Stomach (tissue), 9 donors: ENCODE measurements around the gene CA12. TPM values are rescaled to one million over a fixed set of nuclear protein-coding genes. Genes with fewer than 3 reads are reported as not detected.

Source experiments
- DNase-seq, 2 donors: peaks; one replicate each; pipeline versions ENCODE4 v3.0.0 to v3.0.0-alpha.2; 2013 to 2019
- H3K27ac ChIP-seq, 5 donors: fragments of 200-600 bp in 4 of 5; sonication (generic) in 4 of 5; one replicate each; pipeline ENCODE4 v1.5.1; 2013 to 2019; ENCODE audit warnings: mild to moderate bottlenecking in 1 of 5, moderate library complexity in 1 of 5
- H3K27me3 ChIP-seq, 3 donors: fragments of 200-600 bp; sonication (generic); one replicate each; pipeline ENCODE4 v1.5.1; 2017 to 2019; ENCODE audit warnings: mixed run types in 1 of 3
- H3K36me3 ChIP-seq, 4 donors: fragments of 200-600 bp; sonication (generic); 1 replicate in 3 of 4; 2 replicates in 1 of 4; pipeline ENCODE4 v1.5.1; 2016 to 2019
- H3K4me1 ChIP-seq, 4 donors: fragments of 200-600 bp; sonication (generic); one replicate each; pipeline ENCODE4 v1.5.1; 2016 to 2019
- H3K4me3 ChIP-seq, 4 donors: fragments of 200-600 bp; sonication (generic) in 3 of 4; one replicate each; pipeline ENCODE4 v1.5.1; 2016 to 2019; ENCODE audit warnings: mild to moderate bottlenecking in 1 of 4
- H3K9me3 ChIP-seq, 4 donors: fragments of 200-600 bp; sonication (generic); one replicate each; pipeline ENCODE4 v1.5.1; 2016 to 2019
- CTCF ChIP-seq, 7 experiments: fragments of 450-650 bp in 4 of 7; fragments of 200-600 bp in 3 of 7; sonication (generic) in 3 of 7; IDR thresholded peaks; one replicate each; pipeline ENCODE4 v1.5.1; 2016 to 2019; ENCODE audit warnings: antibody characterized with exemption in 7 of 7, control low read depth in 2 of 7, mild to moderate bottlenecking in 1 of 7
- EP300 ChIP-seq: sonication (generic); formaldehyde crosslinking; IDR thresholded peaks from one replicate; pipeline ENCODE4 v1.6.1; 2017; ENCODE audit warnings: antibody characterized with exemption
- POLR2A ChIP-seq, 4 donors: fragments of 450-650 bp; IDR thresholded peaks; one replicate each; pipeline ENCODE4 v1.6.1; 2016; ENCODE audit warnings: antibody characterized with exemption in 4 of 4, control low read depth in 2 of 4, mild to moderate bottlenecking in 1 of 4, moderate library complexity in 1 of 4
- POLR2AphosphoS5 ChIP-seq, 3 donors: sonication (generic); formaldehyde crosslinking; IDR thresholded peaks; one replicate each; pipeline ENCODE4 v1.6.1; 2016; ENCODE audit warnings: antibody characterized with exemption in 3 of 3
- WGBS, 5 donors: extraction: QIAGEN DNeasy Blood & Tissue Kit in 3 of 5; methylation state at CpG; one replicate each; pipeline versions ENCODE4 v1.1.5 to v1.1.7; 2013 to 2018; 5-methylcytosine and 5-hydroxymethylcytosine counted together
- intact Hi-C: fragments of 100-400 bp; cut with DNase I; formaldehyde crosslinking; loops from one replicate; pipeline ENCODE4 v1.15.1; 2023; ENCODE audit warnings: low total_unique reads
- polyA plus RNA-seq, 3 donors: library from polyadenylated mRNA; stranded (reverse); fragments of 200-250 nt; gene quantifications; one replicate each; pipeline ENCODE4 v1.2.3, GENCODE V29; 2013
- total RNA-seq, 5 donors: library from RNA; depleted of rRNA; stranded (reverse); fragments of >200 nt; gene quantifications; one replicate each; pipeline versions ENCODE4 v1.1.0 to v1.2.3, GENCODE V29; 2014 to 2016
- donor health status: healthy with polysubstance abuse.
- donor health status: Bipolar disorder and iron deficiency.
- donor health status: healthy.

Gene CA12
- total and polyA plus RNA-seq, 8 donors = 0.46 to 58.8 (median 7.7) TPM

- Histone ChIP-seq H3K27me3 (no peaks in the 10 kb centered on the region), H3K4me1 (peaks cover 0 to 20% (median 4%) of the 10 kb centered on the region in 4 donors), H3K4me3 (no peak overlapping the region), H3K27ac (no peak overlapping the region), H3K9me3 (no peaks in the 10 kb centered on the region), H3K36me3 (peaks cover 0 to 48% (median 44%) of the 10 kb centered on the region in 4 donors)
- DNase-seq = no peak
- TF ChIP-seq POLR2AphosphoS5 (IDR thresholded peaks at IDR 0.05) (no peak), POLR2A (IDR thresholded peaks at IDR 0.05) (no peak), EP300 (no peak), CTCF (IDR thresholded peaks at IDR 0.05) (no peak)
- intact Hi-C loops = no loop called here
- 74 to 87% (median 81%) methylated on average over 2 of the region's 2 CpGs for WGBS, 5 donors
Observed at GRCh38 chr15:63287109-63287508, 94.5 kb downstream of the CA12 start.

GRCh38 chr15:63284335-63284734 is 97.3 kb downstream of the CA12 start:
- no peak for TF ChIP-seq EP300
- TF ChIP-seq POLR2A (IDR thresholded peaks at IDR 0.05) = no peak
- no peak for TF ChIP-seq POLR2AphosphoS5 (IDR thresholded peaks at IDR 0.05)
- no peak for TF ChIP-seq CTCF (IDR thresholded peaks at IDR 0.05)
- peaks cover 0 to 13% (median 4%) of the 10 kb centered on the region in 4 donors for H3K4me1 ChIP-seq
- 92 to 95% (median 92%) methylated on average over 6 of the region's 6 CpGs for WGBS, 5 donors
- H3K27ac ChIP-seq = no peak overlapping the region
- H3K36me3 ChIP-seq = peaks cover 0 to 58% (median 49%) of the 10 kb centered on the region in 4 donors
- H3K4me3 ChIP-seq = no peak overlapping the region
- no peaks in the 10 kb centered on the region for H3K9me3 ChIP-seq
- no peak for DNase-seq
- no peaks in the 10 kb centered on the region for H3K27me3 ChIP-seq
- intact Hi-C loops = no loop called here

- TF ChIP-seq CTCF (IDR thresholded peaks at IDR 0.05) = no peak
- no peak for TF ChIP-seq POLR2A (IDR thresholded peaks at IDR 0.05)
- TF ChIP-seq POLR2AphosphoS5 (IDR thresholded peaks at IDR 0.05) = no peak
- no peak for TF ChIP-seq EP300
- Histone ChIP-seq H3K9me3 (no peaks in the 10 kb centered on the region), H3K4me1 (peaks cover 0 to 12% (median 7%) of the 10 kb centered on the region in 4 donors), H3K27me3 (no peaks in the 10 kb centered on the region), H3K36me3 (peaks cover 0 to 55% (median 46%) of the 10 kb centered on the region in 4 donors), H3K4me3 (no peak overlapping the region), H3K27ac (peak overlapping the region in 2 of 5 donors; percentile 26 to 35)
- 78 to 92% (median 87%) methylated on average over 9 of the region's 9 CpGs for WGBS, 5 donors
- intact Hi-C loops = no loop called here
- no peak for DNase-seq
Observed at GRCh38 chr15:63283126-63283525, 98.5 kb downstream of the CA12 start.

GRCh38 chr15:63277893-63278456 is 103.7 kb downstream of the CA12 start:
- Histone ChIP-seq H3K27ac (peak overlapping the region; percentile 59 to 88 (median 88)), H3K4me1 (peaks cover 0 to 22% (median 14%) of the 10 kb centered on the region in 4 donors), H3K27me3 (no peaks in the 10 kb centered on the region), H3K4me3 (peak overlapping the region; percentile 69 to 89 (median 80)), H3K36me3 (peaks cover 0 to 11% (median 6%) of the 10 kb centered on the region in 4 donors), H3K9me3 (no peaks in the 10 kb centered on the region)
- TF ChIP-seq POLR2A (IDR thresholded peaks at IDR 0.05) (no peak), POLR2AphosphoS5 (IDR thresholded peaks at IDR 0.05) (no peak), EP300 (no peak), CTCF (IDR thresholded peaks at IDR 0.05) (no peak)
- peak in 1 of 2 donors; percentile 49 for DNase-seq
- WGBS, 5 donors = 7 to 13% (median 9%) methylated on average over 17 of the region's 17 CpGs
- intact Hi-C loops = no loop called here
